IMR-90 (cell line): ENCODE measurements around the gene INPP4A. TPM values are rescaled to one million over a fixed set of nuclear protein-coding genes. Genes with fewer than 3 reads are reported as not detected.

Experiments
- ATAC-seq: fragments of 200-7000 bp; cut with Tn5 transposase; 2 replicates; pipeline ENCODE4 v1.9.1; 2020; ENCODE audit warnings: low read depth, mild to moderate bottlenecking, moderate library complexity
- BruUV-seq: library from RNA; stranded (reverse); fragments of 400-500 nt; replicated peaks from 2 replicates; lab custom pipeline; 2021; lab: Mats Ljungman, UMichigan
- CTCF ChIA-PET: fragments of 300-600 bp; formaldehyde crosslinking; extraction: SDS; loops from one replicate; lab custom pipeline; 2021; ENCODE audit warnings: antibody characterized with exemption; lab: Yijun Ruan, JAX
- POLR2A ChIA-PET: fragments of 300-600 bp; sonication (Branson Sonifier 250); formaldehyde crosslinking; loops from one replicate; lab custom pipeline; 2022; ENCODE audit warnings: antibody characterized with exemption; ENCODE audit not compliant: unreplicated experiment; lab: Charles Lee
- DNase-seq: peaks from one replicate; pipeline ENCODE4 v3.0.0; 2013
- H2AFZ ChIP-seq: replicated peaks from 2 replicates; pipeline ENCODE3; 2013; ENCODE audit warnings: low read length, mild to moderate bottlenecking; ENCODE audit not compliant: poor library complexity
- H2AK5ac ChIP-seq: 2 replicates; pipeline ENCODE4 v1.6.1; 2013; ENCODE audit warnings: low read depth, low read length, inconsistent platforms
- H2AK9ac ChIP-seq: replicated peaks from 2 replicates; pipeline ENCODE3; 2013; ENCODE audit warnings: mild to moderate bottlenecking, low read depth, low read length, moderate library complexity; ENCODE audit not compliant: poor library complexity
- H2BK120ac ChIP-seq: 2 replicates; pipeline ENCODE4 v1.6.1; 2013; ENCODE audit warnings: low read depth, low read length, inconsistent platforms
- H2BK15ac ChIP-seq: 3 replicates; pipeline ENCODE4 v1.6.1; 2013; ENCODE audit warnings: low read depth, low read length, inconsistent platforms
- H2BK20ac ChIP-seq: 2 replicates; pipeline ENCODE4 v1.6.1; 2013; ENCODE audit warnings: low read depth, mild to moderate bottlenecking, inconsistent platforms, low read length, moderate library complexity
- H2BK5ac ChIP-seq: 2 replicates; pipeline ENCODE4 v1.6.1; 2013; ENCODE audit warnings: mild to moderate bottlenecking, low read depth, low read length, inconsistent platforms; ENCODE audit not compliant: poor library complexity, severe bottlenecking
- H3K14ac ChIP-seq: replicated peaks from 2 replicates; pipeline ENCODE4 v1.6.1; 2013; ENCODE audit warnings: low read depth, low read length, inconsistent platforms
- H3K18ac ChIP-seq: 2 replicates; pipeline ENCODE4 v1.6.1; 2013; ENCODE audit warnings: low read depth, low read length, control low read depth
- H3K23ac ChIP-seq: 2 replicates; pipeline ENCODE4 v1.6.1; 2013; ENCODE audit warnings: low read depth, low read length, inconsistent platforms
- H3K27ac ChIP-seq: 2 replicates; pipeline ENCODE4 v1.5.1; 2013; ENCODE audit warnings: mild to moderate bottlenecking, control low read depth, low read length; ENCODE audit not compliant: insufficient read depth
- H3K27me3 ChIP-seq: 2 replicates; pipeline ENCODE4 v1.6.1; 2013; ENCODE audit warnings: low read length; ENCODE audit not compliant: control insufficient read depth, insufficient read depth
- H3K36me3 ChIP-seq: 2 replicates; pipeline ENCODE4 v1.6.1; 2013; ENCODE audit warnings: low read length, mixed read lengths; ENCODE audit not compliant: control insufficient read depth, insufficient read depth
- H3K4ac ChIP-seq: 2 replicates; pipeline ENCODE4 v1.6.1; 2013; ENCODE audit warnings: low read depth, low read length, inconsistent platforms
- H3K4me1 ChIP-seq: 2 replicates; pipeline ENCODE4 v1.6.1; 2013; ENCODE audit warnings: low read length, mixed read lengths; ENCODE audit not compliant: control insufficient read depth, insufficient read depth
- H3K4me2 ChIP-seq: 2 replicates; pipeline ENCODE4 v1.6.1; 2013; ENCODE audit warnings: low read depth, mild to moderate bottlenecking, control low read depth, low read length, moderate library complexity
- H3K4me3 ChIP-seq: 2 replicates; pipeline ENCODE4 v1.5.1; 2013; ENCODE audit warnings: low read depth, mild to moderate bottlenecking, control low read depth, low read length, moderate library complexity; ENCODE audit not compliant: insufficient read depth
- H3K56ac ChIP-seq: 2 replicates; pipeline ENCODE4 v1.6.1; 2013; ENCODE audit warnings: low read length, inconsistent platforms; ENCODE audit not compliant: insufficient read depth; ENCODE audit errors: extremely low read depth
- H3K79me1 ChIP-seq, 2 experiments: 2 replicates each; pipeline ENCODE4 v1.6.1; 2013; ENCODE audit warnings: low read length in 2 of 2, inconsistent platforms in 1 of 2, low read depth in 1 of 2
- H3K9ac ChIP-seq: 2 replicates; pipeline ENCODE4 v1.6.1; 2013; ENCODE audit warnings: low read depth, low read length, control low read depth
- H3K9me1 ChIP-seq: 2 replicates; pipeline ENCODE4 v1.6.1; 2013; ENCODE audit warnings: low read length, inconsistent platforms; ENCODE audit not compliant: insufficient read depth
- H3K9me3 ChIP-seq: 2 replicates; pipeline ENCODE4 v1.6.1; 2013; ENCODE audit warnings: low read length; ENCODE audit not compliant: control insufficient read depth, insufficient read depth
- H4K20me1 ChIP-seq: 2 replicates; pipeline ENCODE4 v1.6.1; 2013; ENCODE audit warnings: low read length, inconsistent platforms; ENCODE audit not compliant: insufficient read depth
- H4K5ac ChIP-seq: 2 replicates; pipeline ENCODE4 v1.6.1; 2013; ENCODE audit warnings: mild to moderate bottlenecking, low read depth, low read length, control low read depth
- H4K8ac ChIP-seq, 2 experiments: 2 replicates each; pipeline ENCODE4 v1.6.1; 2013; ENCODE audit warnings: low read depth in 2 of 2, low read length in 2 of 2, control low read depth in 1 of 2, inconsistent platforms in 1 of 2
- H4K91ac ChIP-seq: 2 replicates; pipeline ENCODE4 v1.6.1; 2013; ENCODE audit warnings: low read depth, low read length, inconsistent platforms; ENCODE audit not compliant: insufficient read depth
- BHLHE40 ChIP-seq: fragments of 150-350 bp; IDR thresholded peaks from 2 replicates; pipeline ENCODE4 v1.6.1; 2016; ENCODE audit warnings: mild to moderate bottlenecking, low read depth, low read length
- CEBPB ChIP-seq: IDR thresholded peaks from 2 replicates; pipeline ENCODE4 v1.6.1; 2012; ENCODE audit warnings: low read depth, low read length, improper control_type of control experiment
- CHD1 ChIP-seq: IDR thresholded peaks from 2 replicates; pipeline ENCODE4 v1.6.1; 2012; ENCODE audit warnings: low read depth, low read length, improper control_type of control experiment
- CTCF ChIP-seq: conservative IDR thresholded peaks from 2 replicates; pipeline ENCODE4 v1.5.1; 2012; ENCODE audit warnings: mild to moderate bottlenecking, low read depth, low read length, improper control_type of control experiment
- ELK1 ChIP-seq: fragments of 150-350 bp; IDR thresholded peaks from 2 replicates; pipeline ENCODE4 v1.6.1; 2016; ENCODE audit warnings: low read depth, mild to moderate bottlenecking, low read length, moderate library complexity, borderline replicate concordance
- FOS ChIP-seq: fragments of 150-350 bp; IDR thresholded peaks from 2 replicates; pipeline ENCODE4 v1.6.1; 2016; ENCODE audit warnings: low read depth, low read length
- MAFK ChIP-seq: IDR thresholded peaks from 2 replicates; pipeline ENCODE4 v1.6.1; 2012; ENCODE audit warnings: low read depth, low read length, improper control_type of control experiment
- MAZ ChIP-seq: IDR thresholded peaks from 2 replicates; pipeline ENCODE4 v1.6.1; 2012; ENCODE audit warnings: low read depth, mild to moderate bottlenecking, low read length, improper control_type of control experiment, moderate library complexity, borderline replicate concordance
- MXI1 ChIP-seq: IDR thresholded peaks from 2 replicates; pipeline ENCODE4 v1.6.1; 2012; ENCODE audit warnings: low read depth, mild to moderate bottlenecking, low read length, moderate library complexity, borderline replicate concordance
- NFE2L2 ChIP-seq: fragments of 150-350 bp; IDR thresholded peaks from 2 replicates; pipeline ENCODE4 v1.6.1; 2016; ENCODE audit warnings: low read depth, mild to moderate bottlenecking, low read length
- POLR2A ChIP-seq: IDR thresholded peaks from 2 replicates; pipeline ENCODE4 v1.6.1; 2012; ENCODE audit warnings: mild to moderate bottlenecking, low read depth, low read length
- RAD21 ChIP-seq: IDR thresholded peaks from 2 replicates; pipeline ENCODE4 v1.6.1; 2012; ENCODE audit warnings: low read length, improper control_type of control experiment
- RCOR1 ChIP-seq: IDR thresholded peaks from 2 replicates; pipeline ENCODE4 v1.6.1; 2012; ENCODE audit warnings: mild to moderate bottlenecking, low read length, improper control_type of control experiment; ENCODE audit not compliant: insufficient replicate concordance
- RFX5 ChIP-seq: IDR thresholded peaks from 2 replicates; pipeline ENCODE4 v1.8.0; 2012; ENCODE audit warnings: low read depth, mild to moderate bottlenecking, low read length, moderate library complexity
- SMC3 ChIP-seq: fragments of 150-350 bp; IDR thresholded peaks from 2 replicates; pipeline ENCODE4 v1.6.1; 2016; ENCODE audit warnings: low read depth, mild to moderate bottlenecking, antibody characterized with exemption, low read length, moderate library complexity
- USF2 ChIP-seq: fragments of 150-350 bp; IDR thresholded peaks from 2 replicates; pipeline ENCODE4 v1.6.1; 2017; ENCODE audit warnings: mild to moderate bottlenecking, antibody characterized with exemption, low read length, low read depth
- WGBS, 2 experiments: methylation state at CpG; one replicate each; pipeline versions ENCODE4 v1.1.5 to v1.1.7; 2013; ENCODE audit warnings: missing lambda C conversion rate in 2 of 2; ENCODE audit not compliant: insufficient read length in 1 of 2; ENCODE audit errors: extremely low coverage in 2 of 2; 5-methylcytosine and 5-hydroxymethylcytosine counted together
- dilution Hi-C: fragments of 300-500 bp; cut with HindIII; formaldehyde crosslinking; loops from one replicate; pipeline ENCODE4 v1.14.3; 2018; ENCODE audit warnings: low sequenced_read_pairs; ENCODE audit not compliant: unreplicated experiment
- in situ Hi-C: fragments of 300-500 bp; cut with MboI; formaldehyde crosslinking; loops from 3 replicates; pipeline ENCODE4 v1.14.3; 2019; ENCODE audit warnings: low sequenced_read_pairs, inconsistent platforms, mixed read lengths
- intact Hi-C: fragments of 100-400 bp; cut with micrococcal nuclease; formaldehyde crosslinking; loops from 2 replicates; pipeline ENCODE4 v1.10.0; 2022
- polyA plus RNA-seq, 3 experiments: library from polyadenylated mRNA; depleted of rRNA; stranded (reverse); fragments of >200 nt; gene quantifications; 2 replicates each; pipeline ENCODE4 v1.2.3, GENCODE V29; 2012; ENCODE audit warnings: low replicate concordance in 1 of 3
- total RNA-seq: library from RNA; depleted of rRNA; stranded (reverse); fragments of >200 nt; gene quantifications from 2 replicates; pipeline ENCODE4 v1.2.3, GENCODE V29; 2012

INPP4A gene
- total and polyA plus RNA-seq, 2 of the 4 experiments (the other 2 are of a cell fraction) = 14.5 to 27.1 TPM

- DNase-seq = peak; percentile 31
- Histone ChIP-seq H3K4me2 (no peak overlapping the region), H4K5ac (no peak overlapping the region), H2BK15ac (no peak overlapping the region), H2BK20ac (no peak overlapping the region), H2AK9ac (no peak overlapping the region), H3K4me1 (no peaks in the 10 kb centered on the region; the same call in 1 of the 2 replicates), H3K9ac (no peak overlapping the region), H3K4ac (no peak overlapping the region), H3K4me3 (no peak overlapping the region), H4K91ac (no peak overlapping the region), H4K8ac (no peak overlapping the region), H3K56ac (no peak overlapping the region), H4K20me1 (no peaks in the 10 kb centered on the region), H3K9me1 (peaks cover 5% of the 10 kb centered on the region; the same call in 1 of the 2 replicates), H3K9me3 (peaks cover 1% of the 10 kb centered on the region; the same call in 1 of the 2 replicates), H2BK120ac (no peak overlapping the region), H3K23ac (no peak overlapping the region), H2AFZ (no peak overlapping the region), H3K79me1 (peaks cover 0 to 4% of the 10 kb centered on the region in 2 experiments; a peak in 1 of 4 replicates), H3K14ac (no peak overlapping the region), H3K27me3 (no peaks in the 10 kb centered on the region), H2BK5ac (no peak overlapping the region), H3K27ac (no peak overlapping the region), H3K36me3 (peaks cover 3% of the 10 kb centered on the region; the same call in 1 of the 2 replicates), H2AK5ac (no peak overlapping the region), H3K18ac (no peak overlapping the region)
- intact Hi-C loops = no loop called here
- BruUV-seq = no TSS peak
- ChIA-PET CTCF (no interaction called here), POLR2A (no interaction called here)
- in situ Hi-C loops = no loop called here
- TF ChIP-seq MAZ (no peak), BHLHE40 (no peak), CEBPB (no peak), FOS (no peak), USF2 (no peak), CHD1 (no peak), SMC3 (no peak), CTCF (no peak), NFE2L2 (no peak), POLR2A (no peak), MXI1 (no peak), RAD21 (no peak), ELK1 (no peak), MAFK (no peak), RFX5 (no peak), RCOR1 (no peak)
- dilution Hi-C loops = no loop called here
- no peak for ATAC-seq
- WGBS, 2 experiments = 100% methylated on average over 1 of the region's 2 CpGs; no CpG with 5 or more reads in 1 of the 2 experiments
These were observed 78.2 kb downstream of the INPP4A start for GRCh38 chr2:98522854-98523253.
